IPS-11a (cell line): ENCODE measurements around the gene TMEM170A.
"Not testable (repeated sequence)": the region's sequence is repeated elsewhere in the genome, so short reads cannot be mapped to it uniquely, and the experiment has no call there.

Experiments
- H3K4me3 ChIP-seq: one replicate; pipeline ENCODE4 v1.5.1; 2013; ENCODE audit warnings: low read depth, low read length, control low read depth

The TMEM170A gene, protein sequence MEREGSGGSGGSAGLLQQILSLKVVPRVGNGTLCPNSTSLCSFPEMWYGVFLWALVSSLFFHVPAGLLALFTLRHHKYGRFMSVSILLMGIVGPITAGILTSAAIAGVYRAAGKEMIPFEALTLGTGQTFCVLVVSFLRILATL

DNA sequence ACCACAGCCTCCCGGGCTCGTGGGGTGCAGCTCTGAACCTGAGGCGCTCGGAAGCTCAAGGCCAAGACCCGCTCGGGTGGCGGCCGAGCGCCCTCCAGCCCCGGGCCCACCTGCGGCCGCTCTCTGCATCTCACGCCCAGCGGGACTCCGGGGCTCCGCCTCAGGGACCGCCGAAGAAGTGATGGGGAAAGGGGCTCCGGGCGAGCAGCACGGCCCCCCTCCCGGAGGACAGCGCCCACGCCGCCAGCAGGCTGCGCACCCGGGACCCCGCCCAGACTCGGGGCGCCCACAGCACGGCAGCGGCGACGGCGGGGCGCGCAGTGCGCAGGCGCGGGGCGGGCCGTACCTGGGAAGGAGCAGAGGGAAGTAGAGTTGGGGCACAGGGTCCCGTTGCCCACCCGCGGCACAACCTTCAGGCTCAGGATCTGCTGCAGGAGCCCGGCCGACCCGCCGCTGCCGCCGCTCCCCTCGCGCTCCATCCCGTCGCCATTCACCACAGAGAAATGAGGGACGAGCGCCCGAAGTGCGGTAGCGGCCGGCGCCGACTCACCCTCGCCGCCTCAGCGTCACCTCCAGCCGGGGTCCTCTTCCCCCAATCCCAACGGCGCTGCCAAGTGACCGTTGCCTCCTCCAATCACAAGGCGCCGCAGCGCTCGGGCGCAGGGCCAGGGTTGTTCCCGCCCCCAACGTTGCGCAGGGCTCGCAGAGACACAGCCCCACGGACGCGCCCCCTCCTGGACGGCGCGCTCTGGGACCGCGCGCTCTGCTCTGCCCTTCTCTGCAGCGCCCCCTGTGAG is at the start of gene TMEM170A:
TSS of gene TMEM170A (minus strand) at position 568 of the 797 bp plus-strand sequence. CDS start at position 479, 89 bp downstream.
- peak within 1 kb of the TSS; percentile 93 for H3K4me3 ChIP-seq

DNA sequence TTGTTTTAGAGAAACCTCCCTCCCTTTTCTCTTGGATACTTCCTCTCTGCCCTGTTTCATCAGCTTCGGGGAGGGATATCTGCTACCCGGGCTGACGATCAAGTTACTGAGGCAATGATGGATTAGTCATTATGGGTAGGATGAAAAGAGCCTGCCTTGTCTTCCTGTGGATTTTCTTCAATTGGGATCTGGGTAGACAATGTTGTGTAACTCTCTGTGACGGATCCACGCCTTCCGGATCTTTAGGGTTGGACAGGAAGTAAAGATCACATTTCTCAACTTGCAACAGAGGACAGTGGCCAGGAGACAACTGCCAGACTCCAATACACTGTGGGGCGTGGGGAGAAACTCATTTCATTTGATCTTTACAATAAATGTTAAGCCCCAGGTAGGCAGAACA is 42.1 kb upstream of the TMEM170A start:
- no peak overlapping the region for H3K4me3 ChIP-seq

DNA sequence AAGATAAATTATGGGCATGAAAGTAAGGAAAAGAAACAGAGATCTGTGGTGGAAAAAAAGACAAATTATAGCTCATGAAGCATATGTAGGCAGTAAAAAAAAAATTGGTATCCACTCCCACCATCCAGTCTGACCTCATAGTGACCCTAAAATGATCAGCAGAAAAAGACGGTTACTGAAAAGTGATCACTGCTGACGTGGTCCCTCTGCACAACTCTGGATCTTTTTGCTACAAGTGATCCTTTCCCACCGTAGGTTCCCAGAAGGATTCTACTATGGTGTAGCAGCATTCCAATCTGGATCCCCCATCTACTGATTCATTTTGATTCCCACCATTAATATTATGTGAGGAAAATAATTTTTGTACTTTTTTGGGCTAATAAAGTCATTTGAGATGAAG is 41.6 kb upstream of the TMEM170A start:
- no peak overlapping the region for H3K4me3 ChIP-seq

DNA sequence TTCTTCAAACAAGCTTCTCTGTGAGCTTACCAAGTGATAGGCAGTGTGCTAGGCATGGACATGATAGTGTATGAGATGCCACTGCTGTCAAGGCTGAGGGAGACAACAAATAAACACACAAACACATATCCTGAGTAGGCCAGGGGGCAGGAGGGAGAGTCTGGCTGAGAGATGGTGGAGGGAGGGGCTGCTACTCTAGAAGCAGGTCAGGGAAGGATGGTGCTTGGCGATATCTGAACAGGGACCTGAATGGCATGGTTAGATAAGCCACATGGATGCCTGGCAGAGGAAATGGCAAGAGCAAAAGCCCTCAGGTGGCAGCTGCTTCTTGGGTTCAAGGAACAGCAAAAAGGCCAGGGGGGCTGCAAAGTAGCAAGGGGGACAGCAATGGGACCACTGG is 39.3 kb upstream of the TMEM170A start:
- H3K4me3 ChIP-seq, result no peak overlapping the region

DNA sequence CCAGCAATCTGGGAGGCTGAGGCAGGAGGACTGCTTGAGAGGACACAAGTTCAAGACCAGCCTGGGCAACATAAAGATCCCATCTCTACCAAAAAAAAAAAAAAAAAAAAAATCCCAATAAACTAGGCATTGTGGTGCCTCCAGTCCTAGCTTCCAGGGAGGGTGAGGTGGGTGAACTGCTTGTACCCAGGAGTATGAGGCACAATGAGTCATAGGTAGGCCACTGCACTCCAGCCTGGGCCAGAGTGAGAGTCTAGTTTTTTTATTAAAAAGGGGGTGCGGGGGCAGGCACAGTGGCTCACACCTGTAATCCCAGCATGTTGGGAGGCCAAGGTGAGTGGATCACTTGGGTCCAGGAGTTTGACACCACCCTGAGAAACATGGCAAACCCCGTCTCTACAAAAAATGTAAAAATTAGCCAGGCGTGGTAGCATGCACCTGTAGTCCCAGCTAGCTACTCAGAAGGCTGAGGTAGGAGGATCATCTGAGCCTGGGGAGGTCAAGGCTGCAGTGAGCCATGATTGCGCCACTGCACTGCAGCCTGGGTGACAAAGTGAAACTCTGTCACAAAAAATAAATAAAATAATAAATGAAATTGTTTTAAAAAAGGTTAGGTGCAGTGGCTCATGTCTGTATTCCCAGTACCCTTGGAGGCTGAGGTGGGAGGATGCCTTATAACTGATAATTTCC is 38.6 kb upstream of the TMEM170A start:
- no peak overlapping the region for H3K4me3 ChIP-seq

DNA sequence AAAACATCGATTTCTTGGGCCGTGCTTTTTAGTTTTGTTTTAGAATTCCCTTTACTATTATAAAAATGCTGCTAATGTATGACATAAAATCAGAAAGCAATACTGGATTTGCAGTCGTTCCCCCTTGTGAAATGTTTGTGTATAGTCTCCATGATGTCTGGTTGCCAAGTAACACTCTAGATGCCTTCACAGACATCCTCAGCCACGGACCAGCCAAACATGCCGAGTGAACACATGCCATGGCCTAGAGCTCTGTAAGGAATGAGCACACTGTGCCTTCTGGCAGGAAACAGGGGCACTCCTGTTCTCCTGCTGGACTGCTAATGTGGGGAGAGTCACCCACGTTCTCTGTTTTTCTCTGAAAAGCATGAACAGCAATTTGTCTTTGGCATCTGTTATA is 37.3 kb upstream of the TMEM170A start:
- not testable (repeated sequence) for H3K4me3 ChIP-seq

DNA sequence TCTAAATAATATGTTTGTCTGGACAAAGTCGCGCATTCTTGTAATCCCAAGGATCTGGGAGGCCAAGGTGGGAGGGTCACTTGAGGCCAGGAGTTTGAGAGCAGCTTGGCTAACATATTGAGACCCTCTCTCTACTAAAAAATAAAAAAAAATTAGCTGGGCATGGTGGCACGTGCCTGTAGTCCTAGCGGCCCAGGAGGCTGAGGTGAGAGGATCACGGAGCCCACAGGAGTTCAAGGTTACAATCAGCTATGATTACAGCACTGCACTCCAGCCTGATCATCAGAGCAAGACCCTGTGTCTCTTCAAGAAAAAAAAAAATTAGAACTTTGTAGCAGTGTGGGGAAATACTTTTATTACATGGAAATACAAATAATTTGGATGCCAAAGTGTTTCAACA is 36.9 kb upstream of the TMEM170A start:
- no peak overlapping the region for H3K4me3 ChIP-seq

DNA sequence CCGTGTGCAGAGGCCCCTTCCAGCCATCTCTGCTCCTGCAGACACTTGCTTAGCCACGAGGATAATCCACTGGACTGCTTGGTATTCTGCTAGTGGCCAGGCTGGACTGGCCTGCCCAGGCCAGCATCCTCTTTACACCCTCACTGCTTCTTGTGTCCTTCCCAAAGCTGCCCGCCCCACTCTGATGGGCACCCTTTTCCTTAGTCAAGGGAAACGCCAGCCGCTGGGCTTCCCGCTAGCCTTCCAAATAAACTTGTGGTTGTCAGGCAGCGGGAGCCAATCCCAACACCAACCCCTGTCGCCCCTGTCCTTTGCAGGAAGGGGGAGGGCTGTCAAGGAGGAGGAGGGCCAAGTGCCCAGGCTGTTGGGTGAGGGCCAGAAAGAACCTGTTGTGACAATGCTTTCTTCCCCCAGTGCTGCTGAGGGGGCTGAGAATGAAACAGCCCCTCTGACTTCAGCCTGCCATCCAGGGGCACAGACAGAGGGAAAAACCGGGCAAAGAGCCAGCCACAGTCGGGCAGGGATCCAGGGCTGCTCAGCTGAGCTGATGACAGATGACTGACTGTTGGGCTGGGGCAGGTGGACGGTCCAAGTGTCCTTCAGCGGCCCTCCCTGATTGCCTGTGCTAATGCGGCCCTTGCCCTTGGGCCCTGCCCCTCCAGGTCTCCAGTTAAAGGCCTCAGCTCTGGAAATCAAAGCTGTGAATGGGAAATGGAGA is 34.3 kb upstream of the TMEM170A start:
- H3K4me3 ChIP-seq, result not testable (repeated sequence)

DNA sequence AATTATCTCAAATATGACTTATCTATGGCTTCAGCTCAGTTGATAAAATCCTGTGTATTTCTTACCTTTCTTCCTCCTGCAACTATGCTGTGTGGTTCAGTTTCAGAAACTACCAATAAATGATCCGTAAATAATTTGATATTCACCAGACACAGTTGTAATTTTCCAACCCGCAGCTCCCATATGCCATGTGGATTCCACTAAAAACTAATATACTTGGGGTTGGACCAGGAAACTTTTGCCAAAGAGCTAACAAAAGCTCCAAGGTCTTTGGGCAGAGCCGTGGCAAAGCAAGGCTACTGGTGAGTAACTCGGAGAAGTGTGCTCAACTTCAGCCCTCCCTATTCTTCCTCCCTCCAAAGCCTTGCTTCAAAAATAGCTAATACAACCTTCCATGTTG is 33.1 kb upstream of the TMEM170A start:
- no peak overlapping the region for H3K4me3 ChIP-seq

DNA sequence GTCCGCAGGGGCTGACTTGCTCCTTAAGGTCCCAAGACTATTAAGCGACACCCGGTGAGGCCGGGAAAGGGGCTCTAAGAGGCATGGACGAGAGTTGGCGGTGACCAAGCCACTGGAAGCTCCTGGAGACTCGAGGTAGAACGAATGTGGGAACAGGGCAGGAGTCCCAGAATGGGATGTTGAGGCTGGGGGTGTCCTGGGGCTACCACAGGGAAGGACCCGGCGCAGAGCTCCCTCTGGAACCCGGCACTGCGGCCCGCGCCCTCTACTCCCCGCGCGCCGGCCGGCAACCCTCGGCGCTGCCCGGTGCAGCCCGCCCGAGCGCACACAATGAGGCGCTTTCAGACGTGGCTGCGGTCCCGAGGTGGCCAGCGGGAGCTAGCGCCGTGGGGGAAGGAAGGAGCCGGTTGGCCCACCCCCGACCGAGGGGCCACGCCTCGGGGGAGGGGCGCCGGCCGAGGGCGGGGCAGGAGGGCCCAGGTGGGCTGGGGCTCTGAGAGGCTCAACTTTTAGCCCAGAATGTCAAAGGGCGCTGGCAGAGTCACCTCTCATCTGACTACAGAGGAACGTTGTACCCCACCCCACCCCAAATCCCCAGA is 30.7 kb upstream of the TMEM170A start, which contains the start of gene CHST6:
TSS of gene CHST6 (minus strand) at position 366 of the 599 bp plus-strand sequence. CDS start 15,613 bp downstream, outside the sequence.
- peak within 1 kb of the TSS; percentile 67 for H3K4me3 ChIP-seq

DNA sequence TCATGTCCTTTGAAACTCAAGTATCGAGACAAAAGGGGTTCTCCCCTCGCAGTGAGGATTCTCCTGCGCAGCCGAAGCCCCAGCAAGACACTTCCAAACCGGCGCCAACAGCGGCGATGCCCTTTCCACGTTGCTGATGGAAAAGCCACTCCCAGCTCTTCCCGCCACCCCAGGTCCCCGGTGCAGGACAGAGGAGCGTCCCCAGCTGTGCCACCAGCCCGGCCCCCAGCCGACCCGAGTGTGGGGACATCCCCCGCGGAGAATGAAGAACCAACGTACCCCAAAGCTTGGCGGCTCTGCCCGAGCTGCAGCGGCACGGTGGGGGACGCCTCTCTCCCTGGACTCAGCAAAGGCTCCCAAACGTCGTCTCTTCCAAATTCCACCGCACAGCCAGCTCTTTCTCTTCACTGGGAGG is 30.2 kb upstream of the TMEM170A start:
- H3K4me3 ChIP-seq, result peak overlapping the region; percentile 67

DNA sequence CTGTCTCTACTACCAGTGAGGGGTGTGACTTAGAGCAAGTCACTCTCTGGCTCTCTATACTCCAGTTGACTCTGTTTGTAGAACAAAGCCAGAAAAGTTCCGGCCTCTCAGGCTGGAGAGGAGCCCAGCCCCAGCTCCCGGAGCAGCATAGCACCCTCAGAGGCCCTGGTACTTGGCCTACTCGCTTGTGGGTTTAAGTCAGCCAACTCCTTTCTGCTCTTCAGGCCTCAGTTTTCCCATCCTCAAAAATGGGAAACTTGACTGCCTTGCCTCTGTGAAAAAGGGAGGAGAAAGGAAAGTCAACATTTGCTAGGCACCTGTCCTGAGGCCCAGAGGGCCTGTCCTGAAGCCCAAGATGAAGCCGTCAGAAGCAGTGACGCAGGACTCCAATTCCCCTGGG is 29.7 kb upstream of the TMEM170A start:
- peak overlapping the region; percentile 67 for H3K4me3 ChIP-seq

DNA sequence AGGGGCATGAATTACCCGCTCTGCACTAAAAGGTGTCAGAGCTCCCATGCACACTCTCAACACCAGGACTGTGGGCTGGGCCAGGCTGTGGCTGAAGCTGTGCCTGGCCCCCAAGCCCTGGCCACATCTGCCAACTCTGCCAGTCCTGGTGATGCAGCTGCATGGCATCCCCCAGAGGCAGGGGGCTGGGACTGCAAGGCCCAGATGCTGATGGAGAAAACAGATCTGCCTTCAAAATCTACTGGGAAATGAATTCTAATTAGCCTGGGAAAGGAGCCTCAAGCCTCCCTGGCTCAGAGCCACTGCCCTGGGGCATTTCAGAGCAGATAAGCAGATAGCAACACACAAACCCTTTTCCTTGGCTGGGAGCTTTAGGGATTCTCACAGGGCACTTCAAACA is 27.4 kb upstream of the TMEM170A start:
- H3K4me3 ChIP-seq, result no peak overlapping the region

DNA sequence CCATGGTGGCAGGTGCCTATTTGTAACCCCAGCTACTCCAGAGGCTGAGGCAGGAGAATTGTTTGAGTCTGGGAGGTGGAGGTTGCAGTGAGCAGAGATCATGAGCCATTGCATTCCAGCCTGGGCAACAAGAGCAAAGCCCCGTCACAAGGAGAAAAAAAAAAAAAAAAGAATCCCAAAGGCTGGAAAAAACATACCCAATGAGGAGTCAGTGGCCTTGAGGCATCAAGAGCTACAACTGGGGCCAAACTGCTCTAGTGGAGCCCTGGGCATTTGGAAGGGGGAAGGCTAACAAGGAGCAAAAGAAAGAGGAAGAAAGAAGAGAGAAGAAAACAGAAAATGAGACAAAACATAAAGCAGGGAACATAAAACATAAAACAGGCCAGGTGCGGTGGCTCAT is 23.8 kb upstream of the TMEM170A start:
- H3K4me3 ChIP-seq, result no peak overlapping the region

DNA sequence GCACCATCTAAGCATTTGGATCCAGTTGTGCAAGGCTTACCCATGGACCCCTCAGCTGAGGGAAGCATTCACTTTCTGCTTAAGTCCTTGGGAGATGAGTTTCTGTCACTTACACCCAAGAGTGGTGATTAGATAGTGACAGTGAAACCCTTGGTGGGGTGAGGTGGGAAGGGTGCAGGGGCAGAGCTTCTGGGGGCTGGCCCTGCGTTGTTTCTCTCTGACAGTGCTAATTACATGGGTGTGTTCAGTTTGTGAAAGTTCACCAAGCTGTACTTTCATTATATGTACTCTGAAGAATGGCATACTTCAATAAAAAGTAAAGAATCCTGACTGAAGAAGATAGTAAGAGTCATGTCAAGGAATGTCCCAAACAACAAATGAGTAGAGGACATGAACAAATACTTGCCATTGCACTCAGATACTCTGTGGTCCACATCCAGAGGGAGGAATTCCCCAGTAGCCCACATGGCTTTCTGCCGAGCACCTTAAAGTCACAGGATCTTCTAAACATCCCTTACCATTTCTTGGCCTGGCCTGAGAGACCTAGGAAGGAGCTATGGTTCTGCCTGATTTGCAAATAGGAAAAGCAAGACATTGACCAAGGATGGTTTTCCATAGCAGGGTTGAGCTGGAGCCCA is 22.3 kb upstream of the TMEM170A start:
- H3K4me3 ChIP-seq, result no peak overlapping the region

DNA sequence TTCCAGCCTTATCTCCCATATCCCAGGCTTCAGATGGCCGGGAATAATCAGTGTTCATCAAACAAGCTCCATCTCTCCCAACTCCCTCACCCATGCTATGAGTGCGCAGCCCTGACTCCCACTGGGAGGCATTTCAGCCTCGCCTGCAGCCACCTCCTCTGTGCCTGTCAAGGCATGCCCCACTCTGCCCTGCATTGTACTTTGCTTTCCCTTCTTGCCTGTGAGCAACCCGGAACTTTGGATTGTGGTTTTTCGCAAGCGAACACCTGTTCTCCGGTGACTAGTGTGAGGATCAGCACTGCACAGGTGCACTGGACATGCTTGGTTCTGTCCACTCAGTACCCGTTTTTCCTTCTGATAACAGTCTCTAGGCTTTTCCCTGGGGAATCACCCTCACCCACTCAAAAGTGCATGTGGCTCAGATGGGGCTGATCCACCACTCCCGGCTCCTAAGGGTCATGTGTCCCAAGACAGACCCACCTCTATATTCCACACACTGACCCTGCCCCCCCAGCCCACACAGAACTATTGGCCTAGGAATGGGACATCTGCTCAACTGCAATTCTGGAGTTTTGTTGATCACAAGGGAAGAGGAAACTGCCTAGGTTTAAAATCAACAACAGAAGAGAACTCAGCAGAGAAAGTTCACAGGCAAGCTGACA is 21.7 kb upstream of the TMEM170A start:
- no peak overlapping the region for H3K4me3 ChIP-seq

DNA sequence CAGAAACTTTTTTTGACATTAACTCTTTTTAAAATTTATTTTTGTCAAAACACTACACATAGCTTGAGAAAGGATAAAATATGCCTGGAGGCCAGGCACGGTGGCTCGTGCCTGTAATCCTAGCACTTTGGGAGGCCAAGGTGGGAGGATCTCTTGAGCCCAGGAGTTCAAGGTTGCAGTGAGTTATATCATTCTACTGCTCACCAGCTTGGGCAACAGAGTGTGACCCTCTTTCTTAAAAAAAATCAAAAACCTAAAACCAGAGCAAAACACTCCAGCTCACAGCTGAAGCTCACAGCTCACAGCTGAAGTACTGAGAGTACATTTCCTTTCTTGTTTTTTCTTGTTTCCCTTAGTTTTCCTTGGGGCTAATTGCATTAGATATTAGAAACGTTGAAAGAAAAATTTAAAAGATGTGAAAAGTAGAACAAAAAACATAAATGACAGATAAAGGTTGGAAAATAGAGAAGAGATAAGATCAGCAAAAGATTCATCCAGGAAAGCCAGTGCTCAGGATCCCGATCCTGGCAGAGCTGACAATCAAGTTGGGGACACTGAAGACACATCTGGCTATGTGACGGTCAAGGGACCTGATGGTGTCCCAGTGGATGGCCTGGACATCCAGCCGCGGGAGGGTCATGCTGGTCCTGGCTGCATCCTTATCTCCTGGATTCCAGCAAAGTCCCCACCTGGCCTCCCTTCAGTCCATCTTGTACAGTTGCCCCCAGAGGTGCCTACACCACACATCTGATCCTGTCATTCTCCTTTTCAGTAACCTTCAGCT is 20.9 kb upstream of the TMEM170A start:
- H3K4me3 ChIP-seq, result no peak overlapping the region

DNA sequence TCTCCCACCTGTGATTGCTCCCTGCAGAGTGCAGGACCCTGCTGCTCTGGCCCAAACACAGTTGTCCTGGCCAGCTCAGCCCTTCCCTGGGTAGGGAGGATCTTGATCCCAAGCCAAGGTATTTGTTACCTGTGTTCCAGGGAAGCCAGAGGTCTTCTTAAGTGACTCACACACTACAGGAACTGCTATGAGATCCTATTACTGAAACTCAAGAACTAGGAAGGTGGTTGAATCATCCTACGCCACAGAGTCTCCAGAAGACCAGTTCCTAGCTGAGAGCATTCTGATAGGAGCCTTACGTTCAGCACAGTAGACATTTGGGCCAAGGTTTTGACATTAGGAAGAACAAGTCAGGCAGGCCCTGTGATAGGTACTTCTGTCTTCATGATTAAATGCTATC is 18.7 kb upstream of the TMEM170A start:
- H3K4me3 ChIP-seq, result no peak overlapping the region
